ENCODE measurements around the gene TMEM207.
"Not testable (repeated sequence)": the region's sequence is repeated elsewhere in the genome, so short reads cannot be mapped to it uniquely, and the experiment has no call there.

Gene TMEM207

DNA sequence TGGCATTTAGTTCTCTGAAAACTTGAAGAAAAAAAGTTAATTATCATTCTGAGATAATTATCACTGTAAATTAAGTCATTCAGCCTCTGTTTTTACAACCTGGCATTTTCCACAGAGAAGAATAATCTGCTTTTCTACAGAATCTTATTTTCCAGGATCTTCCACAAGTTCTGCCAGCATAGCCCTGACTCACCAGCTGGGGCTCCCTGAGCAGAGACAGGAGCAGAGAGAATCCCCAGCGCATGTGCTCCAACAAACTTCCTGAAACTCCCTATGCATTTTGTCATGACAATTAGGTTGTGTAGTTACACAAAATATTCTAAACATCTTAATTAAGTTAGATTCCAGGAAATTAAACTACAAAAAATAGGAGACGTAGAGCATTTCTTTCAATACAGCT lies 32.1 kb upstream of the TMEM207 start:
- Histone ChIP-seq H3K4me2 (ENCODE audit: low read length) (no peak overlapping the region), H3K36me3 (ENCODE audit: control insufficient read depth, insufficient read depth, low read length) (no peaks in the 10 kb centered on the region), H3K4me3 (ENCODE audit: low read depth, low read length) (no peak overlapping the region), H3K27ac (no peak overlapping the region), H3K79me2 (no peaks in the 10 kb centered on the region), H2AFZ (peak overlapping the region; percentile 5), H3K27me3 (ENCODE audit: control insufficient read depth, insufficient read depth, low read length) (no peaks in the 10 kb centered on the region), H3K9ac (no peak overlapping the region), H3K9me3 (ENCODE audit: control insufficient read depth, low read length) (no peaks in the 10 kb centered on the region), H3K4me1 (no peaks in the 10 kb centered on the region)
- TF ChIP-seq, protein P1, sequence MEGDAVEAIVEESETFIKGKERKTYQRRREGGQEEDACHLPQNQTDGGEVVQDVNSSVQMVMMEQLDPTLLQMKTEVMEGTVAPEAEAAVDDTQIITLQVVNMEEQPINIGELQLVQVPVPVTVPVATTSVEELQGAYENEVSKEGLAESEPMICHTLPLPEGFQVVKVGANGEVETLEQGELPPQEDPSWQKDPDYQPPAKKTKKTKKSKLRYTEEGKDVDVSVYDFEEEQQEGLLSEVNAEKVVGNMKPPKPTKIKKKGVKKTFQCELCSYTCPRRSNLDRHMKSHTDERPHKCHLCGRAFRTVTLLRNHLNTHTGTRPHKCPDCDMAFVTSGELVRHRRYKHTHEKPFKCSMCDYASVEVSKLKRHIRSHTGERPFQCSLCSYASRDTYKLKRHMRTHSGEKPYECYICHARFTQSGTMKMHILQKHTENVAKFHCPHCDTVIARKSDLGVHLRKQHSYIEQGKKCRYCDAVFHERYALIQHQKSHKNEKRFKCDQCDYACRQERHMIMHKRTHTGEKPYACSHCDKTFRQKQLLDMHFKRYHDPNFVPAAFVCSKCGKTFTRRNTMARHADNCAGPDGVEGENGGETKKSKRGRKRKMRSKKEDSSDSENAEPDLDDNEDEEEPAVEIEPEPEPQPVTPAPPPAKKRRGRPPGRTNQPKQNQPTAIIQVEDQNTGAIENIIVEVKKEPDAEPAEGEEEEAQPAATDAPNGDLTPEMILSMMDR (IDR thresholded peaks at IDR 0.05): no peak

DNA sequence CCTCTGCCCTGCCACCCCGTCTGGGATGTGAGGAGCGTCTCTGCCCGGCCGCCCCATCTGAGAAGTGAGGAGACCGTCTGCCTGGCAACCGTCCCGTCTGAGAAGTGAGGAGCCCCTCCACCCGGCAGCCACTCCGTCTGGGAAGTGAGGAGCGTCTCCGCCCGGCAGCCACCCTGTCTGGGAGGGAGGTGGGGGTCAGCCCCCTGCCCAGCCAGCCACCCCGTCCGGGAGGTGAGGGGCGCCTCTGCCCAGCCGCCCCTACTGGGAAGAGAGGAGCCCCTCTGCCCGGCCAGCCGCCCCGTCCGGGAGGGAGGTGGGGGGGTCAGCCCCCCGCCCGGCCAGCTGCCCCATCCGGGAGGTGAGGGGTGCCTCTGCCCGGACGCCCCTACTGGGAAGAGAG lies 23.6 kb upstream of the TMEM207 start:
- not testable (repeated sequence) for H3K36me3 ChIP-seq (ENCODE audit: control insufficient read depth, insufficient read depth, low read length); H3K9ac ChIP-seq; H3K9me3 ChIP-seq (ENCODE audit: control insufficient read depth, low read length); H3K79me2 ChIP-seq; H2AFZ ChIP-seq; H3K4me1 ChIP-seq; H3K27ac ChIP-seq; H3K27me3 ChIP-seq (ENCODE audit: control insufficient read depth, insufficient read depth, low read length); H3K4me3 ChIP-seq (ENCODE audit: low read depth, low read length); H3K4me2 ChIP-seq (ENCODE audit: low read length)

DNA sequence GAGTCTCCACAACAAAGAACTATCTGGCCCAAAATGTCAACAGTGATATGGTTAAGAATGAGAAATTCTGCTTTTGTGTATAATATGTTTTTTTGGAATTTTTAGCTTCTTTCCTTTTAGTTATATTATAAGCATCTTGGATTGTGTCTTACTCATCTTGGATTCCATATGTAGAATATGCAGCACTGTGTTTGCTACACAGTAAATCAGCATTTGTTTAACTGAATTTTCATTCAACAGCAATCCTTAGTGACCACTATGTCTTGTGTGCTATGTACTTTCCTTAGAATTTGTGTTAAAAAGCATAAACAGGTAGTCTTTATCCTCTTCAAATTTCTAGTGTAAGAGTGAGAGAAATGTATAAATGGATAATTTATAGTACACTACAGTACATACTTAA lies 18.2 kb upstream of the TMEM207 start:
- no peak overlapping the region for H3K9ac ChIP-seq
- no peak overlapping the region for H3K4me3 ChIP-seq (ENCODE audit: low read depth, low read length)
- H3K27ac ChIP-seq: no peak overlapping the region
- no peaks in the 10 kb centered on the region for H3K27me3 ChIP-seq (ENCODE audit: control insufficient read depth, insufficient read depth, low read length)
- no peaks in the 10 kb centered on the region for H3K9me3 ChIP-seq (ENCODE audit: control insufficient read depth, low read length)
- H3K4me2 ChIP-seq (ENCODE audit: low read length): no peak overlapping the region
- H3K79me2 ChIP-seq: no peaks in the 10 kb centered on the region
- TF ChIP-seq, protein P1 (IDR thresholded peaks at IDR 0.05): no peak
- H2AFZ ChIP-seq: no peak overlapping the region
- H3K4me1 ChIP-seq: no peaks in the 10 kb centered on the region
- H3K36me3 ChIP-seq (ENCODE audit: control insufficient read depth, insufficient read depth, low read length): no peaks in the 10 kb centered on the region

DNA sequence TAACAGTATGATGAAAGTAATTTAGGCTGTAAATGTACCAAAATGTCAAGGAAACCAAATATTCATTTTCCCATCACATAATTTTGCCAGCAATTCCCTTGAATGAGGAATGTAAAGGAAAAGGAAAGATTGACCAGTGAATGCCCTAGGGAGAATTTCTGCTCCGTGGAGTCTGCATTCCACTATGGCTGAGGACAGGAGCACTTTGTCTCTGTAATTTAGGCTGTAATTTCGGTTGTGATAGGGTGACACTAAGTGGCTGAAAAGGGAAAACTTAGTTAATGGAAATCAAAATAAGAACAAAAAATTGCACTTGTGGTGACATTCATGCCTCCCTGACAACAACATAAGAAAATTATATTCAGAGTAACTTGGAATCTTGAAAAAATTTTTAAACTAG lies 8.3 kb upstream of the TMEM207 start:
- Histone ChIP-seq H3K4me1 (no peaks in the 10 kb centered on the region), H3K79me2 (no peaks in the 10 kb centered on the region), H3K9me3 (ENCODE audit: control insufficient read depth, low read length) (no peaks in the 10 kb centered on the region), H3K4me3 (ENCODE audit: low read depth, low read length) (no peak overlapping the region), H3K27me3 (ENCODE audit: control insufficient read depth, insufficient read depth, low read length) (no peaks in the 10 kb centered on the region), H3K9ac (no peak overlapping the region), H3K4me2 (ENCODE audit: low read length) (no peak overlapping the region), H2AFZ (no peak overlapping the region), H3K27ac (no peak overlapping the region), H3K36me3 (ENCODE audit: control insufficient read depth, insufficient read depth, low read length) (no peaks in the 10 kb centered on the region)
- TF ChIP-seq, protein P1 (IDR thresholded peaks at IDR 0.05): no peak

DNA sequence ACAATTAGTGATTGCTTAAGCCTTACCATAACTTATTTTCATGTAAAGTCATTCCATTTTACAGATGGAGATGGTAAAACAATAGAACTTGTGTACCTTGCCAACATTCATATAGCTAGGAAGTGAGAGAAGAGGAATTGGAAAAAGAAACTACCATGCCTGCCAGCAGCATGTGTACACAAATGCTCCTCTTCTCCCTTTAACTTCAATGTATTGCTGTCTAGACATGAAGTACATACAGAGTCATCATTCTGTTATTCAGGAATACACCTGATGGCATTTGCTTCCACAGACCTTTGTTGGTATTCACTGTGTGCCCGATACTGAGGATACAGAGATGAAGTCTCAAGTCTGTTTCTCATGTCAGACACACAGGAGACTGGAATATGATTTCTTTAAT lies 7.1 kb upstream of the TMEM207 start:
- no peak overlapping the region for H3K4me2 ChIP-seq (ENCODE audit: low read length)
- no peak overlapping the region for H3K4me3 ChIP-seq (ENCODE audit: low read depth, low read length)
- no peaks in the 10 kb centered on the region for H3K4me1 ChIP-seq
- H3K27ac ChIP-seq: no peak overlapping the region
- H3K27me3 ChIP-seq (ENCODE audit: control insufficient read depth, insufficient read depth, low read length): no peaks in the 10 kb centered on the region
- no peak overlapping the region for H3K9ac ChIP-seq
- TF ChIP-seq, protein P1 (IDR thresholded peaks at IDR 0.05): no peak
- H3K9me3 ChIP-seq (ENCODE audit: control insufficient read depth, low read length): no peaks in the 10 kb centered on the region
- H3K79me2 ChIP-seq: no peaks in the 10 kb centered on the region
- no peaks in the 10 kb centered on the region for H3K36me3 ChIP-seq (ENCODE audit: control insufficient read depth, insufficient read depth, low read length)
- no peak overlapping the region for H2AFZ ChIP-seq
